Neutrophil (primary cell): ENCODE results near the gene PMVK.
"Not testable (repeated sequence)": the region's sequence is repeated elsewhere in the genome, so short reads cannot be mapped to it uniquely, and the experiment has no call there.

Experiments
- H3K27ac ChIP-seq: fragments of 200-600 bp; sonication (generic); 2 replicates; pipeline ENCODE4 v1.5.1; 2016; ENCODE audit warnings: mild to moderate bottlenecking, moderate library complexity
- H3K27me3 ChIP-seq: fragments of 200-600 bp; sonication (generic); 2 replicates; pipeline ENCODE4 v1.6.0; 2016; ENCODE audit warnings: mild to moderate bottlenecking
- H3K36me3 ChIP-seq: fragments of 200-600 bp; sonication (generic); 2 replicates; pipeline ENCODE4 v1.5.1; 2017
- H3K4me1 ChIP-seq, 2 experiments: fragments of 200-600 bp in 1 of 2; sonication (generic) in 1 of 2; 1 replicate in 1 of 2; 2 replicates in 1 of 2; pipeline versions ENCODE4 v1.5.1 to v1.6.1; 2013 to 2016; ENCODE audit warnings: low read depth in 1 of 2, low read length in 1 of 2, mild to moderate bottlenecking in 1 of 2, moderate library complexity in 1 of 2; ENCODE audit not compliant: control insufficient read depth in 1 of 2, insufficient read depth in 1 of 2
- H3K4me3 ChIP-seq, 2 experiments: fragments of 200-600 bp in 1 of 2; sonication (generic) in 1 of 2; 1 replicate in 1 of 2; 2 replicates in 1 of 2; pipeline ENCODE4 v1.5.1; 2013 to 2016; ENCODE audit warnings: low read depth in 1 of 2, low read length in 1 of 2, mild to moderate bottlenecking in 1 of 2, moderate library complexity in 1 of 2
- H3K9me3 ChIP-seq: fragments of 200-600 bp; sonication (generic); 2 replicates; pipeline ENCODE4 v1.5.1; 2016
- CTCF ChIP-seq: fragments of 200-600 bp; sonication (generic); IDR thresholded peaks from 2 replicates; pipeline ENCODE4 v1.5.1; 2016; ENCODE audit warnings: antibody characterized with exemption

PMVK gene

GRCh38 chr1:154936555-154937084, at the start of gene PMVK:
Gene PMVK, minus strand, starts transcription at chr1:154936719. Its CDS starts 34 bp downstream, at chr1:154936685.
- Histone ChIP-seq H3K27ac (peak within 1 kb of the TSS; percentile 99), H3K9me3 (no peaks in the 10 kb centered on the region), H3K36me3 (no peaks in the 10 kb centered on the region), H3K4me3 (peak within 1 kb of the TSS; percentile 77 to 96), H3K27me3 (no peaks in the 10 kb centered on the region), H3K4me1 (peaks cover 15 to 16% of the 10 kb centered on the region in 2 experiments)
- peak; percentile 46 for TF ChIP-seq CTCF

GRCh38 chr1:154983776-154984466, 47.4 kb upstream of the PMVK start:
- peak overlapping the region; percentile 70 for H3K27ac ChIP-seq
- peak overlapping the region; percentile 70 to 72 for H3K4me3 ChIP-seq
- no peak for TF ChIP-seq CTCF

GRCh38 chr1:154982897-154983648, 46.6 kb upstream of the PMVK start, which contains the start of gene FLAD1:
Gene FLAD1, plus strand, starts transcription at chr1:154983344. Its CDS starts 351 bp downstream, at chr1:154983695.
- Histone ChIP-seq H3K36me3 (peaks cover 3% of the 10 kb centered on the region), H3K4me3 (peak within 1 kb of the TSS; percentile 70 to 72), H3K9me3 (no peaks in the 10 kb centered on the region), H3K27me3 (no peaks in the 10 kb centered on the region), H3K4me1 (peaks cover 18 to 24% of the 10 kb centered on the region in 2 experiments), H3K27ac (peak within 1 kb of the TSS; percentile 70)
- peak; percentile 20 for TF ChIP-seq CTCF

More at GRCh38 chr1:154983776-154984466, 47.4 kb upstream of the PMVK start:
- Histone ChIP-seq H3K27me3 (no peaks in the 10 kb centered on the region), H3K9me3 (no peaks in the 10 kb centered on the region), H3K36me3 (peaks cover 11% of the 10 kb centered on the region), H3K4me1 (peaks cover 18 to 24% of the 10 kb centered on the region in 2 experiments)

- Histone ChIP-seq H3K27me3 (no peaks in the 10 kb centered on the region), H3K27ac (peak overlapping the region; percentile 70), H3K36me3 (no peaks in the 10 kb centered on the region), H3K4me3 (peak overlapping the region; percentile 70 to 72), H3K9me3 (no peaks in the 10 kb centered on the region), H3K4me1 (peaks cover 18 to 20% of the 10 kb centered on the region in 2 experiments)
- TF ChIP-seq CTCF, result no peak
Observed at GRCh38 chr1:154982341-154982740, 45.8 kb upstream of the PMVK start.

GRCh38 chr1:154978360-154978759, 41.8 kb upstream of the PMVK start:
- no peaks in the 10 kb centered on the region for H3K36me3 ChIP-seq
- no peaks in the 10 kb centered on the region for H3K27me3 ChIP-seq
- no peak overlapping the region for H3K4me3 ChIP-seq
- H3K9me3 ChIP-seq, result no peaks in the 10 kb centered on the region
- TF ChIP-seq CTCF, result no peak
- H3K4me1 ChIP-seq, result peaks cover 39 to 40% of the 10 kb centered on the region in 2 experiments
- H3K27ac ChIP-seq, result no peak overlapping the region

- not testable (repeated sequence) for H3K27me3 ChIP-seq, H3K27ac ChIP-seq, H3K4me3 ChIP-seq, H3K9me3 ChIP-seq, H3K36me3 ChIP-seq
- peaks cover 41 to 42% of the 10 kb centered on the region in 2 experiments for H3K4me1 ChIP-seq
Observed at GRCh38 chr1:154977762-154978161, 41.2 kb upstream of the PMVK start.
